DMS 273 (cell line): ENCODE measurements around the gene HSBP1L1.

Source experiments
- DNase-seq: peaks from one replicate; lab custom pipeline; 2025; ENCODE audit not compliant: unreplicated experiment; lab: John Stamatoyannopoulos, UW

Gene HSBP1L1

DNA sequence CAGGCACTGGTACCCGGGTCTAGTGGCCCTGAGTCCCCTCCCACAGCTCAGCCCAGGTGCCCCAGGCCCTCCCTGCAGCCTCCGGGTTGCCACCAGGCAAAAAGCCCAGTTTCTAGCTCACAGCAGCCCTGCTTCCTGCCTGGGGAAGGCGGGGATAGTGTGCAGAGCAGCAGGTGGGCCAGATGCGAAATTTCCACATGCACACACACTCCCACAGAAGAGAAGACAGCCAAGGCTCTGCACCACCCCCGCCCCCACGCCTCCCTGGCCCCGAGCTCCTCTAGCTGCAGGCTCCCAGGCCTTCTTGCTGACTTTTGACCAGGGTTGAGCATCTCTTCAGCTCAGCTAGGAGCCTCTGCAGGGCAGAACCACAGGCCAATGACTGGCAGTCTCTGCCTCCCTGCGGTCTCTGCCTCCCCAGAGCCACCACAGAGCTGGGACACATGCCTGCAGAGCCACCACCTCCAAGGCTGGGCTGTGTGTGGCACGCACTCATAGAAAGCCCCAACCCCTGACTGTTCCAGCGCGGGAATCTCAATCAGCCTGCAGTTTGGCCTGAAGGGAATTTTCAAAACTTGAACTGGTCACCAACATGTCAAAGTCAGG, 20.2 kb upstream of the HSBP1L1 start:
- peak; percentile 86 for DNase-seq

- DNase-seq: no peak
These were observed 19.7 kb upstream of the HSBP1L1 start for GRCh38 chr18:79944746-79945117.

- DNase-seq: peak; percentile 26
These were observed 19.1 kb upstream of the HSBP1L1 start for GRCh38 chr18:79945118-79946042.

GRCh38 chr18:79947054-79947755, 17.2 kb upstream of the HSBP1L1 start:
- DNase-seq: no peak

DNA sequence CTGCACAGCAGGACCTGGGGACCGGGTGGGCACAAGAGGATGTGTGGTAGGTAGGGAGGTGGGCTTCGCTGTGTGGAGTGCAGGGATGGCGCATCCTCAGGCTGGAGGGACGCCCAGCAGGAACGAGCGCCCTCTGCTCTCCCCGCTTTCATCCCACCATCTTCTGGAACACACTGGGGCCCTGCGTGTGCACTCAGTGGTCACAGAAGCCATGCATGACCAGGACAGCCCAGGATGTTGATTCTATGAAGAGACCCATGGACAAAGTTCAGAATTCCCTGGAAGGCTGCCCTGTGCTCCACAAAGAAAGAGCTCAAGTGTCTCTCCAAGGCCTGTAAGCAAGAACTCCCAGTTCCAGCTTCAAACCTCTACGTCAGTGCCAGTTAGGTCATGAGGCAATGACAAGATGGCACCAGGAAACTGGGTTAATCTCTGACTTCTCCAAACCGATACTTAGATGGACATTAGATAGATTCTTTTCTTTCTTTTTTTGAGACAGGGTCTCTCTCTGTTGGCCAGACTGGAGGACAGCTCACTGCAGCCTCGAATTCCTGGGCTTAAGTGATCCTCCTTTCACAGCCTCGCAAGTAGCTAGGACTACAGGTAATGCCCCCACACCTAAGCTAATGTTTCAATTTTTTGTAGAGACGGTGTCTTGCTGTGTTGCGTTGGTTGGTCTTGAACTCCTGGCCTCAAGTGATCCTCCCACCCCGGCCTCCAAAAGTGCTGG, 16.4 kb upstream of the HSBP1L1 start:
- DNase-seq: no peak

- no peak for DNase-seq
These were observed 15.6 kb upstream of the HSBP1L1 start for GRCh38 chr18:79948719-79949411.

GRCh38 chr18:79949697-79950487, 14.6 kb upstream of the HSBP1L1 start:
- no peak for DNase-seq

- DNase-seq: peak; percentile 62
These were observed 13.7 kb upstream of the HSBP1L1 start for GRCh38 chr18:79950515-79951341.

DNA sequence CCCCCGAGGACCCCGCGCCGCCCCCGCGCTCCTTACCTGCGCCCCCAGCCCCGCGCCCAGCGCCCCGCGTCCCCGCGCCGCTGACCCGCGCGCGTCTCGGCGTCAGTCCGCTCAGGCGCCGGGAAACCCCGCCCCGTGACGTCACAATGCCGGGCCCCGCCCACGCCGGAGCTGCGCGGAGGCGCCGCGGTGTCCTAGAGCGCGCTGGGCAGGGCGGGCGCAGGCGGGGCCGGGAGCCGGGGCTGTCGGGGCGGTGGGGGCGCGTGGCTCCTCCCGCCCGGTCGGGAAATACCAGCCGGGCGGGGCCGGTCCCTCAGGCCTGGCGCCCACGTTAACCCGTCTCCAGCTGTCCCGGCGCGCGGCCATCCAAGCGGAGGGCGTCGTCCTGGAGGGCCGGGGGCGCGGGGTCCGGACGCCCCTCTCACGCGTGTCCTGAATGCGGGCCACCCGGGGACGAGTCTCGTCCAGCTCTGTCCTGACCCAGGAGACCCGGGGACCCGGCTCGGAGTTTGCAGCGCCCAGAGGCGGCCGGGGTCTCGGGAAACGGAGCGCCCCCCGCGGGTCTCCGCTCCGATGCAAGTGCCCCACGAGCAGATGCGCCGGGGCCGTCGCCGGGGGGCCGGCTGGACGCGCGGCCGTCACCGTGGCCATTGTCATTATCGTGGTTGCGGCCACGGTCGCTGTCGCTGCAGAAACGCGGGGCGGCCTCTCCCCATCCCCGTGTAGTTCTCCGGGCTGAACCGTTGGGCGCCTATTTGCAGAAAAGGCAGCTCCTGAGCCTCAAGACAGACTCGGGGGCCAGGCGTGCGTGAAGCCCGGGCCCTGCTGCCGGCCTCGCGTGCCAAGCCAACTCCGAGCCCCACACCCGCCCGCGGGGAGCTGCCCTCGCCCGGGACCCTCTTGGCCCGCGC, 12.6 kb upstream of the HSBP1L1 start, which contains the start of gene SLC66A2:
Gene SLC66A2 (minus strand): TSS at position 109 of the 911 bp plus-strand sequence. CDS start 727 bp downstream, outside the sequence.
- DNase-seq: peak; percentile 95

DNA sequence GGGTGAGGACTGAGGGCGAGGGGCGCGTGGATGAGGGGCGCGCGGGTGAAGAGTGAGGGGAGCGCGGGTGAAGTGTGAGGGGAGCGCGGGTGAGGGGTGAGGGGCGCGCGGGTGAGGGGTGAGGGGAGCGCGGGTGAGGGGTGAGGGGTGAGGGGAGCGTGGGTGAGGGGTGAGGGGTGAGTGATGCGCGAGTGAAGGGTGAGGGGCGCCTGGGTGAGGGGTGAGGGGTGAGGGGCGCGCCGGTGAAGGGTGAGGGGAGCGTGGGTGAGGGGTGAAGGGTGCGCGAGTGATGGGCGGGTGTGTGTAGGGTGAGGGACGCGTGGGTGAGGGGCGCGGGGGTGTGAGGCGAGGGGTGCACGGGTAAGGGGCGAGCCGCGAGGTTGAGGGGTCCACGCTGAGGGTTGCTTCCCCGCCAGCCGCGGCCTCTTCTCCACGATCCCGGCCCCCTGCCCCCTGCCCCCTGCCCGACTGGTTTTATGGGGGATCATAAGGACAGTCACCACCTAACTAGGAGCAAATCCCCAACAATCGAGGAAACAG, 11.9 kb upstream of the HSBP1L1 start:
- DNase-seq: no peak

DNA sequence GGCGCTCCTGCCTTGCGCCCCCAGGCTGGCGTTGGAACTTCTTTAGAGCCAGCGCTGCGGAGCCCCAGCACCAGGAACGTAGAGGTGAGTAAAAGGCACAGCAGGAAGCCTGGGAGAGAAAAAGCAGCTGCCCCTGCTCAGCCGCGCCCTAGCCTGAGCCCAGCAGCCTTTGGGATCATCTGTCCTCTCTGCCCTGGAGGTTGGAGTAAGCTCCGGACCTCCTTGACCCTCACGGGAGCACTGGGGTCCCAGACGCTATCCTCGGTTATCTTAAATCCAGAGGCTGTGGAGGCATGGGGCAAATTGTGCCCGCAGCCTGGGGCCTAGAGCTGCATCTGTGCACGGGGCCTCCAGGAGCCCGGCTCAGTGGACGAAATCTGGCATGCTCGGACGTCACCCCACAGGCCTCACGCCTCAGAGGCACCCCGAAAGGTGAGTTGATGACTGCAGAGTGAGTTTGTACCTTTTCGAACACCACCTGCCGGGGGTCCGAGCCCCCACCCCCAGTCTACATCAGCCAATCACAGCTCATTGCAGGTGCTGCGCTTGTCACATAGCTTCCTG, 11.4 kb upstream of the HSBP1L1 start:
- DNase-seq: no peak

- DNase-seq: no peak
These were observed 10.3 kb upstream of the HSBP1L1 start for GRCh38 chr18:79953971-79954651.

GRCh38 chr18:79954791-79955190, 9.7 kb upstream of the HSBP1L1 start:
- no peak for DNase-seq

DNA sequence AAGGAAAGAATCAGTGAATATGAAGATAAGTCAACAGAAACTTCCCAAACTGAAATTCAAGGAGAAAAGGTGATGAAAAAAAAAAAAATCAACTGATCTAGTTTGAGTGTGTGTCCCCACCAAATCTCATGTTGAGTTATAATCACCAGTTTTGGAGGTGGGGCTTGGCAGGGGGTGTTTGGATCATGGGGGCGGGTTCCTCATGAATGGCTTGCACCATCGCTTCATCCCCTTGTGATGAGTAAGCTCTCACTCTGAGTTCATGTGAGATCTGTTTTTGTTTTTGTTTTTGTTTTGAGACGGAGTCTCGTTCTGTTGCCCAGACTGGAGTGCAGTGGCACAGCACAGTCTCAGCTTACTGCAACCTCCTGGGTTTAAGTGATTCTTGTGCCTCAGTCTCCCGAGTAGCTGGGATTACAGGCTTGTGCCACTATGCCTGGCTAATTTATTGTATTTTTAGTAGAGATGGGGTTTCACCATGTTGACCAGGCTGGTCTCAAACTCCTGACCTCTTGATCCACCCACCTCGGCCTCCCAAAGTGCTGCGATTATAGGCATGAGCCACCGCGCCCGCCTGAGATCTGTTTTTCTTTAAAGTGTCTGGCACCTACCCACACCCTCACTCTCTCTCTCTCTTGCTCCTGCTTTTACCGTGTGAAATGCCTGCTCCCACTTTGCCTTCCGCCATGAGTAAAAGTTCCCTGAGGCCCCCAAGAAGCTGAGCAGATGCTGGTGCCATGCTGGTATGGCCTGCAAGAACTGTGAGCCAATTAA, 9.0 kb upstream of the HSBP1L1 start:
- no peak for DNase-seq

- no peak for DNase-seq
These were observed 8.2 kb upstream of the HSBP1L1 start for GRCh38 chr18:79956276-79956675.

GRCh38 chr18:79958981-79959380, 5.5 kb upstream of the HSBP1L1 start:
- DNase-seq: no peak
